K562 (cell line): ENCODE data around the gene SUGP1. TPM values are rescaled to one million over a fixed set of nuclear protein-coding genes. Genes with fewer than 3 reads are reported as not detected.

Experiments
- CBFA2T2 ChIP-seq: fragments of 450-650 bp; conservative IDR thresholded peaks from 2 replicates; pipeline ENCODE4 v1.6.1; 2017; ENCODE audit warnings: mild to moderate bottlenecking
- EP400 ChIP-seq: fragments of 450-650 bp; IDR thresholded peaks from 2 replicates; pipeline ENCODE4 v1.6.1; 2017; ENCODE audit warnings: antibody characterized with exemption, mild to moderate bottlenecking, moderate library complexity
- PPARD ChIP-seq: fragments of 250-450 bp; sonication (Bioruptor Pico); IDR thresholded peaks from 2 replicates; pipeline ENCODE4 v1.8.0; 2022; ENCODE audit warnings: inconsistent platforms, mild to moderate bottlenecking, moderate library complexity
- TEAD1 ChIP-seq, 2 experiments: fragments of 450-650 bp in 1 of 2; sonication (generic) in 1 of 2; formaldehyde crosslinking; IDR thresholded peaks; 2 replicates each; pipeline versions ENCODE4 v1.4.0 to v1.8.0; 2020 to 2022; ENCODE audit warnings: mild to moderate bottlenecking in 2 of 2, missing genetic modification reagents in 1 of 2
- ZNF431 ChIP-seq: sonication (generic); formaldehyde crosslinking; IDR thresholded peaks from 2 replicates; pipeline ENCODE4 v1.8.0; 2022; ENCODE audit warnings: mild to moderate bottlenecking, missing genetic modification reagents
- ZNF79 ChIP-seq: fragments of 250-450 bp; sonication (Bioruptor Pico); IDR thresholded peaks from 2 replicates; pipeline ENCODE4 v1.4.0; 2020; ENCODE audit warnings: low read depth, mild to moderate bottlenecking, moderate library complexity
- polyA plus RNA-seq, 8 experiments: library from polyadenylated mRNA; depleted of rRNA in 4 of 8; stranded (reverse) in 5 of 8; unstranded in 3 of 8; fragments of >200 nt; fragmentation: Nextera tagmentation in 2 of 8; fragmentation: Illumina TruSeq in 1 of 8; extraction: Ambion mirVana in 2 of 8; extraction: Trizol in 1 of 8; gene quantifications; 2 replicates each; pipeline versions ENCODE4 v1.2.1 to v1.2.3, GENCODE V29; 2011 to 2014; ENCODE audit warnings: inconsistent platforms in 1 of 8, missing spikeins in 1 of 8
- total RNA-seq, 7 experiments: library from RNA; depleted of rRNA in 6 of 7; stranded (reverse); fragments of >200 nt in 6 of 7; fragmentation: Illumina TruSeq in 2 of 7; extraction: Trizol in 2 of 7; gene quantifications; 2 replicates each; pipeline versions ENCODE4 v1.2.1 to v1.2.3, GENCODE V29; 2011 to 2021; ENCODE audit warnings: low replicate concordance in 1 of 7
- TF ChIP-seq, protein P1 (sequence below): IDR thresholded peaks from 2 replicates; pipeline ENCODE4 v1.6.1; 2014; ENCODE audit warnings: antibody characterized with exemption
- TF ChIP-seq, protein P2 (sequence below): fragments of 450-650 bp; IDR thresholded peaks from 2 replicates; pipeline ENCODE4 v1.6.1; 2014; ENCODE audit warnings: low read depth, mild to moderate bottlenecking, moderate library complexity, borderline replicate concordance
- TF ChIP-seq, protein P3 (sequence below): sonication (generic); formaldehyde crosslinking; IDR thresholded peaks from 2 replicates; pipeline ENCODE4 v1.8.0; 2022; ENCODE audit warnings: mild to moderate bottlenecking, missing genetic modification reagents
- TF ChIP-seq, protein P4 (sequence below), 2 experiments: fragments of 450-650 bp in 1 of 2; IDR thresholded peaks; 2 replicates each; pipeline ENCODE4 v1.6.1; 2011 to 2017; ENCODE audit warnings: low read depth in 2 of 2, antibody characterized with exemption in 1 of 2, borderline replicate concordance in 1 of 2, low read length in 1 of 2, mild to moderate bottlenecking in 1 of 2, mixed read lengths in 1 of 2; ENCODE audit not compliant: control insufficient read depth in 1 of 2
- TF ChIP-seq, protein P5 (sequence below), 2 experiments: fragments of 250-450 bp in 1 of 2; fragments of 450-650 bp in 1 of 2; sonication (Bioruptor Pico) in 1 of 2; IDR thresholded peaks; 2 replicates each; pipeline versions ENCODE4 v1.6.1 to v1.8.0; 2016 to 2021; ENCODE audit warnings: mild to moderate bottlenecking in 2 of 2, moderate library complexity in 2 of 2, missing compliant biosample characterization in 1 of 2, missing genetic modification characterization in 1 of 2
- TF ChIP-seq, protein P6 (sequence below): fragments of 450-650 bp; formaldehyde crosslinking; IDR thresholded peaks from 2 replicates; pipeline ENCODE4 v1.4.0; 2020; ENCODE audit warnings: mild to moderate bottlenecking, mixed read lengths

SUGP1 gene
- total and polyA plus RNA-seq, 9 of the 15 experiments (the other 6 are each of a cell fraction or from before 2014, with no cell fraction given), result 1.0 to 53.3 (median 32.4) TPM

DNA sequence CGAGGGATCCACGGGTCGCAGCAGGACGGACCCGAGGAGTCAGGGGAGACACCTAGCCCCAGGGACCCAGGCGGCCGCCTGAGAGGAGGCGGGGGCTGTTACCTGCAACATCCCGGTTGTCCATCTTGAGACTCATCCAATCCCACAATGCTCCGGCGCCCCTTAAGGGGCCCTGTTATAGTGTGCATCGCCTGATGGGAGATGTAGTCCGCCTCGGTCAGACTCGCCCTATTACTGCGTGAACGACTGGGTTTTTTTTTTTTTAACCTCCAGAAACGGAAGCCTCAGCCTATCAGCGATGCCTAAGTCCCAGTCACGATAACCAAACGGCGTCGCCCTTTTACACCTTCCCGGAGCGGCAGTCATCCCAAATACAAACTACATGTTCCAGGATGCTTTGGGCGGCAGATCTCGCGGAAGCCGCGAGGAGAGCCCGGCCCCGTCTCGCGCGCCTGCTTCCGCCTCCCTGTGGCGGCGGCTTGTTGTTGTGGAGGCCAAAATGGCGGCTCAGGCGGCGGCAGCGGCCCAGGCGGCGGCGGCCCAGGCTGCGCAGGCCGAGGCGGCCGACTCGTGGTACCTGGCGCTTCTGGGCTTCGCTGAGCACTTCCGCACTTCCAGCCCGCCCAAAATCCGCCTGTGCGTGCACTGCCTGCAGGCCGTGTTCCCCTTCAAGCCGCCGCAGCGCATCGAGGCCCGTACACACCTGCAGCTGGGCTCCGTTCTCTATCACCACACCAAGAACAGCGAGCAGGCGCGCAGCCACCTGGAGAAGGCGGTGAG, at the start of gene SUGP1, which contains the start of gene MAU2 (continued):
- TF ChIP-seq TEAD1 (CRISPR knock-in tag; IDR thresholded peaks at IDR 0.05) (peak in 1 of 2 experiments; percentile 54; a peak in 2 of 4 replicates), PPARD (no peak), ZNF79 (CRISPR knock-in tag) (no peak), CBFA2T2 (no peak), ZNF431 (CRISPR knock-in tag) (0 out of 2 replicates have a peak, but pooled peaks have one; percentile 46), EP400 (peak; percentile 69)
- TF ChIP-seq, protein P1, sequence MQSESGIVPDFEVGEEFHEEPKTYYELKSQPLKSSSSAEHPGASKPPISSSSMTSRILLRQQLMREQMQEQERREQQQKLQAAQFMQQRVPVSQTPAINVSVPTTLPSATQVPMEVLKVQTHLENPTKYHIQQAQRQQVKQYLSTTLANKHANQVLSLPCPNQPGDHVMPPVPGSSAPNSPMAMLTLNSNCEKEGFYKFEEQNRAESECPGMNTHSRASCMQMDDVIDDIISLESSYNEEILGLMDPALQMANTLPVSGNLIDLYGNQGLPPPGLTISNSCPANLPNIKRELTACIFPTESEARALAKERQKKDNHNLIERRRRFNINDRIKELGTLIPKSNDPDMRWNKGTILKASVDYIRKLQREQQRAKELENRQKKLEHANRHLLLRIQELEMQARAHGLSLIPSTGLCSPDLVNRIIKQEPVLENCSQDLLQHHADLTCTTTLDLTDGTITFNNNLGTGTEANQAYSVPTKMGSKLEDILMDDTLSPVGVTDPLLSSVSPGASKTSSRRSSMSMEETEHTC, result no peak
- TF ChIP-seq, protein P2, sequence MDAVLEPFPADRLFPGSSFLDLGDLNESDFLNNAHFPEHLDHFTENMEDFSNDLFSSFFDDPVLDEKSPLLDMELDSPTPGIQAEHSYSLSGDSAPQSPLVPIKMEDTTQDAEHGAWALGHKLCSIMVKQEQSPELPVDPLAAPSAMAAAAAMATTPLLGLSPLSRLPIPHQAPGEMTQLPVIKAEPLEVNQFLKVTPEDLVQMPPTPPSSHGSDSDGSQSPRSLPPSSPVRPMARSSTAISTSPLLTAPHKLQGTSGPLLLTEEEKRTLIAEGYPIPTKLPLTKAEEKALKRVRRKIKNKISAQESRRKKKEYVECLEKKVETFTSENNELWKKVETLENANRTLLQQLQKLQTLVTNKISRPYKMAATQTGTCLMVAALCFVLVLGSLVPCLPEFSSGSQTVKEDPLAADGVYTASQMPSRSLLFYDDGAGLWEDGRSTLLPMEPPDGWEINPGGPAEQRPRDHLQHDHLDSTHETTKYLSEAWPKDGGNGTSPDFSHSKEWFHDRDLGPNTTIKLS, result peak; percentile 98
- TF ChIP-seq, protein P3, sequence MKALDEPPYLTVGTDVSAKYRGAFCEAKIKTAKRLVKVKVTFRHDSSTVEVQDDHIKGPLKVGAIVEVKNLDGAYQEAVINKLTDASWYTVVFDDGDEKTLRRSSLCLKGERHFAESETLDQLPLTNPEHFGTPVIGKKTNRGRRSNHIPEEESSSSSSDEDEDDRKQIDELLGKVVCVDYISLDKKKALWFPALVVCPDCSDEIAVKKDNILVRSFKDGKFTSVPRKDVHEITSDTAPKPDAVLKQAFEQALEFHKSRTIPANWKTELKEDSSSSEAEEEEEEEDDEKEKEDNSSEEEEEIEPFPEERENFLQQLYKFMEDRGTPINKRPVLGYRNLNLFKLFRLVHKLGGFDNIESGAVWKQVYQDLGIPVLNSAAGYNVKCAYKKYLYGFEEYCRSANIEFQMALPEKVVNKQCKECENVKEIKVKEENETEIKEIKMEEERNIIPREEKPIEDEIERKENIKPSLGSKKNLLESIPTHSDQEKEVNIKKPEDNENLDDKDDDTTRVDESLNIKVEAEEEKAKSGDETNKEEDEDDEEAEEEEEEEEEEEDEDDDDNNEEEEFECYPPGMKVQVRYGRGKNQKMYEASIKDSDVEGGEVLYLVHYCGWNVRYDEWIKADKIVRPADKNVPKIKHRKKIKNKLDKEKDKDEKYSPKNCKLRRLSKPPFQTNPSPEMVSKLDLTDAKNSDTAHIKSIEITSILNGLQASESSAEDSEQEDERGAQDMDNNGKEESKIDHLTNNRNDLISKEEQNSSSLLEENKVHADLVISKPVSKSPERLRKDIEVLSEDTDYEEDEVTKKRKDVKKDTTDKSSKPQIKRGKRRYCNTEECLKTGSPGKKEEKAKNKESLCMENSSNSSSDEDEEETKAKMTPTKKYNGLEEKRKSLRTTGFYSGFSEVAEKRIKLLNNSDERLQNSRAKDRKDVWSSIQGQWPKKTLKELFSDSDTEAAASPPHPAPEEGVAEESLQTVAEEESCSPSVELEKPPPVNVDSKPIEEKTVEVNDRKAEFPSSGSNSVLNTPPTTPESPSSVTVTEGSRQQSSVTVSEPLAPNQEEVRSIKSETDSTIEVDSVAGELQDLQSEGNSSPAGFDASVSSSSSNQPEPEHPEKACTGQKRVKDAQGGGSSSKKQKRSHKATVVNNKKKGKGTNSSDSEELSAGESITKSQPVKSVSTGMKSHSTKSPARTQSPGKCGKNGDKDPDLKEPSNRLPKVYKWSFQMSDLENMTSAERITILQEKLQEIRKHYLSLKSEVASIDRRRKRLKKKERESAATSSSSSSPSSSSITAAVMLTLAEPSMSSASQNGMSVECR, result peak; percentile 95
- TF ChIP-seq, protein P4, sequence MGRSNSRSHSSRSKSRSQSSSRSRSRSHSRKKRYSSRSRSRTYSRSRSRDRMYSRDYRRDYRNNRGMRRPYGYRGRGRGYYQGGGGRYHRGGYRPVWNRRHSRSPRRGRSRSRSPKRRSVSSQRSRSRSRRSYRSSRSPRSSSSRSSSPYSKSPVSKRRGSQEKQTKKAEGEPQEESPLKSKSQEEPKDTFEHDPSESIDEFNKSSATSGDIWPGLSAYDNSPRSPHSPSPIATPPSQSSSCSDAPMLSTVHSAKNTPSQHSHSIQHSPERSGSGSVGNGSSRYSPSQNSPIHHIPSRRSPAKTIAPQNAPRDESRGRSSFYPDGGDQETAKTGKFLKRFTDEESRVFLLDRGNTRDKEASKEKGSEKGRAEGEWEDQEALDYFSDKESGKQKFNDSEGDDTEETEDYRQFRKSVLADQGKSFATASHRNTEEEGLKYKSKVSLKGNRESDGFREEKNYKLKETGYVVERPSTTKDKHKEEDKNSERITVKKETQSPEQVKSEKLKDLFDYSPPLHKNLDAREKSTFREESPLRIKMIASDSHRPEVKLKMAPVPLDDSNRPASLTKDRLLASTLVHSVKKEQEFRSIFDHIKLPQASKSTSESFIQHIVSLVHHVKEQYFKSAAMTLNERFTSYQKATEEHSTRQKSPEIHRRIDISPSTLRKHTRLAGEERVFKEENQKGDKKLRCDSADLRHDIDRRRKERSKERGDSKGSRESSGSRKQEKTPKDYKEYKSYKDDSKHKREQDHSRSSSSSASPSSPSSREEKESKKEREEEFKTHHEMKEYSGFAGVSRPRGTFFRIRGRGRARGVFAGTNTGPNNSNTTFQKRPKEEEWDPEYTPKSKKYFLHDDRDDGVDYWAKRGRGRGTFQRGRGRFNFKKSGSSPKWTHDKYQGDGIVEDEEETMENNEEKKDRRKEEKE (IDR thresholded peaks at IDR 0.05; ENCODE audit: borderline replicate concordance in 1 of 2, control insufficient read depth in 1 of 2, low read depth in 2 of 2, low read length in 1 of 2), result no peak
- TF ChIP-seq, protein P5, sequence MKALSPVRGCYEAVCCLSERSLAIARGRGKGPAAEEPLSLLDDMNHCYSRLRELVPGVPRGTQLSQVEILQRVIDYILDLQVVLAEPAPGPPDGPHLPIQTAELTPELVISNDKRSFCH (CRISPR knock-in tag; IDR thresholded peaks at IDR 0.05), result no peak
- TF ChIP-seq, protein P5 (tag; IDR thresholded peaks at IDR 0.05), result peak; percentile 45; the same call in 1 of the 2 replicates
- TF ChIP-seq, protein P6, sequence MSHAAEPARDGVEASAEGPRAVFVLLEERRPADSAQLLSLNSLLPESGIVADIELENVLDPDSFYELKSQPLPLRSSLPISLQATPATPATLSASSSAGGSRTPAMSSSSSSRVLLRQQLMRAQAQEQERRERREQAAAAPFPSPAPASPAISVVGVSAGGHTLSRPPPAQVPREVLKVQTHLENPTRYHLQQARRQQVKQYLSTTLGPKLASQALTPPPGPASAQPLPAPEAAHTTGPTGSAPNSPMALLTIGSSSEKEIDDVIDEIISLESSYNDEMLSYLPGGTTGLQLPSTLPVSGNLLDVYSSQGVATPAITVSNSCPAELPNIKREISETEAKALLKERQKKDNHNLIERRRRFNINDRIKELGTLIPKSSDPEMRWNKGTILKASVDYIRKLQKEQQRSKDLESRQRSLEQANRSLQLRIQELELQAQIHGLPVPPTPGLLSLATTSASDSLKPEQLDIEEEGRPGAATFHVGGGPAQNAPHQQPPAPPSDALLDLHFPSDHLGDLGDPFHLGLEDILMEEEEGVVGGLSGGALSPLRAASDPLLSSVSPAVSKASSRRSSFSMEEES (CRISPR knock-in tag), result no peak
